WERI-Rb-1 (cell line): ENCODE results near the gene TRERF1.

Source experiments
- DNase-seq: peaks from one replicate; pipeline ENCODE4 v3.0.0-alpha.2; 2020
- H3K27ac ChIP-seq: fragments of 250-450 bp; sonication (Bioruptor Pico); 2 replicates; pipeline ENCODE4 v1.5.1; 2020; ENCODE audit warnings: mild to moderate bottlenecking, moderate library complexity
- H3K27me3 ChIP-seq: fragments of 250-450 bp; sonication (Bioruptor Pico); 2 replicates; pipeline ENCODE4 v1.5.1; 2021; ENCODE audit warnings: mild to moderate bottlenecking, low read depth, moderate library complexity; ENCODE audit not compliant: insufficient read depth, severe bottlenecking
- H3K36me3 ChIP-seq: fragments of 250-450 bp; sonication (Bioruptor Pico); 2 replicates; pipeline ENCODE4 v1.5.1; 2020; ENCODE audit warnings: mild to moderate bottlenecking, moderate library complexity
- H3K4me3 ChIP-seq: 2 replicates; pipeline ENCODE4 v1.5.1; 2011; ENCODE audit warnings: low read depth, mild to moderate bottlenecking, control low read depth, low read length
- H3K9me3 ChIP-seq: fragments of 250-450 bp; sonication (Bioruptor Pico); 2 replicates; pipeline ENCODE4 v1.5.1; 2021; ENCODE audit warnings: mild to moderate bottlenecking, moderate library complexity; ENCODE audit not compliant: severe bottlenecking
- TF ChIP-seq, protein P1 (sequence below): IDR thresholded peaks from 2 replicates; pipeline ENCODE4 v1.5.1; 2011; ENCODE audit warnings: low read depth, mild to moderate bottlenecking, control low read depth, inconsistent platforms, low read length

TRERF1 gene, protein sequence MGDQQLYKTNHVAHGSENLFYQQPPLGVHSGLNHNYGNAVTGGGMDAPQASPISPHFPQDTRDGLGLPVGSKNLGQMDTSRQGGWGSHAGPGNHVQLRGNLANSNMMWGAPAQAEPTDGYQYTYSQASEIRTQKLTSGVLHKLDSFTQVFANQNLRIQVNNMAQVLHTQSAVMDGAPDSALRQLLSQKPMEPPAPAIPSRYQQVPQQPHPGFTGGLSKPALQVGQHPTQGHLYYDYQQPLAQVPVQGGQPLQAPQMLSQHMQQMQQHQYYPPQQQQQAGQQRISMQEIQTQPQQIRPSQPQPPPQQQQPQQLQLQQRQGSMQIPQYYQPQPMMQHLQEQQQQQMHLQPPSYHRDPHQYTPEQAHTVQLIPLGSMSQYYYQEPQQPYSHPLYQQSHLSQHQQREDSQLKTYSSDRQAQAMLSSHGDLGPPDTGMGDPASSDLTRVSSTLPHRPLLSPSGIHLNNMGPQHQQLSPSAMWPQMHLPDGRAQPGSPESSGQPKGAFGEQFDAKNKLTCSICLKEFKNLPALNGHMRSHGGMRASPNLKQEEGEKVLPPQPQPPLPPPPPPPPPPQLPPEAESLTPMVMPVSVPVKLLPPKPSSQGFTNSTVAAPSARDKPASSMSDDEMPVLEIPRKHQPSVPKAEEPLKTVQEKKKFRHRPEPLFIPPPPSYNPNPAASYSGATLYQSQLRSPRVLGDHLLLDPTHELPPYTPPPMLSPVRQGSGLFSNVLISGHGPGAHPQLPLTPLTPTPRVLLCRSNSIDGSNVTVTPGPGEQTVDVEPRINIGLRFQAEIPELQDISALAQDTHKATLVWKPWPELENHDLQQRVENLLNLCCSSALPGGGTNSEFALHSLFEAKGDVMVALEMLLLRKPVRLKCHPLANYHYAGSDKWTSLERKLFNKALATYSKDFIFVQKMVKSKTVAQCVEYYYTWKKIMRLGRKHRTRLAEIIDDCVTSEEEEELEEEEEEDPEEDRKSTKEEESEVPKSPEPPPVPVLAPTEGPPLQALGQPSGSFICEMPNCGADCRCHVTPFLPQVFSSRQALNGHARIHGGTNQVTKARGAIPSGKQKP (N-terminal part only)

GRCh38 chr6:42451333-42452170, at the start of gene TRERF1:
Gene TRERF1, minus strand, starts transcription at chr6:42451926. Its CDS starts 182,336 bp downstream, at chr6:42269590.
- H3K27ac ChIP-seq: peak within 1 kb of the TSS; percentile 90
- H3K4me3 ChIP-seq: peak within 1 kb of the TSS; percentile 97
- DNase-seq: peak; percentile 93
- H3K27me3 ChIP-seq: no peaks in the 10 kb centered on the region
- peaks cover 3% of the 10 kb centered on the region for H3K36me3 ChIP-seq
- H3K9me3 ChIP-seq: no peaks in the 10 kb centered on the region
- TF ChIP-seq, protein P1, sequence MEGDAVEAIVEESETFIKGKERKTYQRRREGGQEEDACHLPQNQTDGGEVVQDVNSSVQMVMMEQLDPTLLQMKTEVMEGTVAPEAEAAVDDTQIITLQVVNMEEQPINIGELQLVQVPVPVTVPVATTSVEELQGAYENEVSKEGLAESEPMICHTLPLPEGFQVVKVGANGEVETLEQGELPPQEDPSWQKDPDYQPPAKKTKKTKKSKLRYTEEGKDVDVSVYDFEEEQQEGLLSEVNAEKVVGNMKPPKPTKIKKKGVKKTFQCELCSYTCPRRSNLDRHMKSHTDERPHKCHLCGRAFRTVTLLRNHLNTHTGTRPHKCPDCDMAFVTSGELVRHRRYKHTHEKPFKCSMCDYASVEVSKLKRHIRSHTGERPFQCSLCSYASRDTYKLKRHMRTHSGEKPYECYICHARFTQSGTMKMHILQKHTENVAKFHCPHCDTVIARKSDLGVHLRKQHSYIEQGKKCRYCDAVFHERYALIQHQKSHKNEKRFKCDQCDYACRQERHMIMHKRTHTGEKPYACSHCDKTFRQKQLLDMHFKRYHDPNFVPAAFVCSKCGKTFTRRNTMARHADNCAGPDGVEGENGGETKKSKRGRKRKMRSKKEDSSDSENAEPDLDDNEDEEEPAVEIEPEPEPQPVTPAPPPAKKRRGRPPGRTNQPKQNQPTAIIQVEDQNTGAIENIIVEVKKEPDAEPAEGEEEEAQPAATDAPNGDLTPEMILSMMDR: no peak

DNA sequence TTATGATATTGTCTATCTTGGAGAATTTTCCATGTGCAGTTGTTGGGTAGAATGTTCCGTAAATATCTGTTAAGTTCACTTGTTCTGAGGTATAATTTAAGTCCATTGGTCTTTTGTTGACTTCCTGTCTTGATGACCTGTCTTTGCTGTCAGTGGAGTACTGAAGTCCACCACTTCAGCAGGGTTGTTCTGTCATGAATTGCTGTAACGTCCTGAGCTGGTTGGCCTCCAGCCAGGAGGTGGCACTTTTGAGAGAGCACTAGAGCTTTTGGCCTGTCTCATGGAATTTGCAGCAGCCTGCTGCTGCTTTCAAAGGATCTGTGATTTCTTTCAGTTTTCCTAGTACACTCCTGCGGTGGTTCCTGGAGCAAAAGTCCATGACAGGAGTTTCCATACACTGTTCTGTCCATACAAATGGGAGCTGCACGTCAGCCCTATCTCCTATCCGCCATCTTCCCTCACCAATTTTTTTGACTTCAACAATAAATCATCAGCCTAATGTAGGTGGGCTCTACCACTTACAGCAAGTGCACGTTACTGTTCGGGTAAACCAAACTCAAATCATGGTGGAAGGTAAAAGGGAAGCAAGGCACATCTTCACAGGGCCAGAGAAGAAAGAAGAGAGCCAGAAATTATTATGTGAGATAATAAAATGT, 46.9 kb upstream of the TRERF1 start:
- H3K27me3 ChIP-seq: no peaks in the 10 kb centered on the region
- no peaks in the 10 kb centered on the region for H3K36me3 ChIP-seq
- peak; percentile 26 for DNase-seq
- H3K9me3 ChIP-seq: peaks cover 2% of the 10 kb centered on the region
- TF ChIP-seq, protein P1: no peak
- H3K27ac ChIP-seq: no peak overlapping the region
- H3K4me3 ChIP-seq: no peak overlapping the region

DNA sequence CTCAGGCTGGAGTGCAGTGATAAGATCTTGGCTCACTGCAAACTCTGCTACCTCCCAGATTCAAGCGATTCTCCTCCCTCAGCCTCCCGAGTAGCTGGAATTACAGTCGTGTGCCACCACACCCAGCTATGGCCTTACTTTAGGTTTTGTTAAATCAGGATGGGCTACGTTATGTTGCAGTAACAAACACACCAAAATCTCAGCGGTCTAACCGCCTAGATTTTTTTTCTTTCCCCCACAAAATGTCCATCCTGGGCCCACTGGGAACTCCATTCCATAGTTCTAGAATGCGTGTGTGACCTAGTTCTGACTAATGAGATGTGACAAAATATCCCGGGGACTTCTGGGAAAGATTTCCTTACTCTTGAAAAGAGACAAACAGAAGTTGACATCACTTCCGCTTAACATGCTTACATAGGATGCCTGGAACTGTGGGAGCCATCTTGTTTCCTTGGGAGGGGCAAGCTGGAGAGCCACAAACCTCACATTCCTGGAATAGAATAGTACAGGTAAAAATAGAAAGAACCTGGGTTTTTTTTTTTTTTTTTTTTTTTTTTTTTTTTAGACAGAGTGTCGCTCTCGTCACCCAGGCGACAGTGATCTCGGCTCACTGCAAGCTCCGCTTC, 42.3 kb upstream of the TRERF1 start:
- H3K36me3 ChIP-seq: no peaks in the 10 kb centered on the region
- no peaks in the 10 kb centered on the region for H3K27me3 ChIP-seq
- H3K27ac ChIP-seq: no peak overlapping the region
- no peak overlapping the region for H3K4me3 ChIP-seq
- TF ChIP-seq, protein P1: no peak
- H3K9me3 ChIP-seq: peaks cover 2% of the 10 kb centered on the region
- no peak for DNase-seq

GRCh38 chr6:42488129-42488528, 36.4 kb upstream of the TRERF1 start:
- no peak overlapping the region for H3K27ac ChIP-seq
- DNase-seq: no peak
- TF ChIP-seq, protein P1: no peak
- H3K36me3 ChIP-seq: no peaks in the 10 kb centered on the region
- no peak overlapping the region for H3K4me3 ChIP-seq
- H3K27me3 ChIP-seq: no peaks in the 10 kb centered on the region
- no peaks in the 10 kb centered on the region for H3K9me3 ChIP-seq
